Gastrocnemius medialis (tissue), 4 donors: ENCODE data around the gene GFRA1. TPM values are rescaled to one million over a fixed set of nuclear protein-coding genes. Genes with fewer than 3 reads are reported as not detected.

ENCODE experiments used
- ATAC-seq, 2 donors: fragments of 150-250 bp; one replicate each; pipeline ENCODE4 v1.9.1; 2016
- DNase-seq, 2 donors: peaks; one replicate each; pipeline ENCODE4 v3.0.0-alpha.2; 2019
- H3K27ac ChIP-seq, 4 donors: fragments of 200-600 bp; sonication (generic); 1 replicate in 1 of 4; 2 replicates in 3 of 4; pipeline ENCODE4 v1.5.1; 2016 to 2018; ENCODE audit warnings: mild to moderate bottlenecking in 2 of 4, moderate library complexity in 1 of 4
- H3K27me3 ChIP-seq, 3 donors: fragments of 200-600 bp; sonication (generic) in 2 of 3; 1 replicate in 1 of 3; 2 replicates in 2 of 3; pipeline versions ENCODE4 v1.5.1 to v1.6.0; 2016 to 2019; ENCODE audit warnings: mild to moderate bottlenecking in 1 of 3, moderate library complexity in 1 of 3
- H3K36me3 ChIP-seq, 2 donors: fragments of 200-600 bp; sonication (generic) in 1 of 2; one replicate each; pipeline ENCODE4 v1.5.1; 2017 to 2018
- H3K4me1 ChIP-seq, 2 donors: fragments of 200-600 bp; sonication (generic) in 1 of 2; one replicate each; pipeline ENCODE4 v1.5.1; 2016 to 2017; ENCODE audit warnings: mild to moderate bottlenecking in 2 of 2
- H3K4me3 ChIP-seq, 4 donors: fragments of 200-600 bp; sonication (generic) in 3 of 4; 1 replicate in 1 of 4; 2 replicates in 3 of 4; pipeline ENCODE4 v1.5.1; 2016 to 2019; ENCODE audit warnings: mild to moderate bottlenecking in 2 of 4
- H3K9me3 ChIP-seq, 3 donors: fragments of 200-600 bp; sonication (generic) in 2 of 3; 1 replicate in 1 of 3; 2 replicates in 2 of 3; pipeline ENCODE4 v1.5.1; 2016 to 2019
- POLR2A ChIP-seq, 2 donors: fragments of 450-650 bp; IDR thresholded peaks; one replicate each; pipeline ENCODE4 v1.6.1; 2017; ENCODE audit warnings: antibody characterized with exemption in 2 of 2, mild to moderate bottlenecking in 2 of 2, moderate library complexity in 2 of 2
- in situ Hi-C, 4 donors: fragments of 200-750 bp; cut with MboI; loops; one replicate each; pipeline versions ENCODE4 v1.15.0 to v1.8.0; 2017; ENCODE audit warnings: low sequenced_read_pairs in 4 of 4
- intact Hi-C: fragments of 100-400 bp; cut with DNase I; formaldehyde crosslinking; loops from one replicate; pipeline ENCODE4 v1.15.1; 2023; ENCODE audit warnings: low total_unique reads
- total RNA-seq, 4 donors: library from RNA; depleted of rRNA; stranded (reverse); fragments of >200 nt; gene quantifications; one replicate each; pipeline versions ENCODE4 v1.1.0 to v1.2.3, GENCODE V29; 2016
- TF ChIP-seq, protein P1 (sequence below), 5 experiments: fragments of 450-650 bp in 3 of 5; fragments of 200-600 bp in 2 of 5; sonication (generic) in 2 of 5; IDR thresholded peaks in 4 of 5; conservative IDR thresholded peaks in 1 of 5; 1 replicate in 4 of 5; 2 replicates in 1 of 5; pipeline ENCODE4 v1.5.1; 2016 to 2019; ENCODE audit warnings: antibody characterized with exemption in 5 of 5, mild to moderate bottlenecking in 3 of 5, moderate library complexity in 3 of 5

The GFRA1 gene
- total RNA-seq, 4 donors from 2014 or later: 21.2 to 34.2 (median 25.2) TPM

DNA sequence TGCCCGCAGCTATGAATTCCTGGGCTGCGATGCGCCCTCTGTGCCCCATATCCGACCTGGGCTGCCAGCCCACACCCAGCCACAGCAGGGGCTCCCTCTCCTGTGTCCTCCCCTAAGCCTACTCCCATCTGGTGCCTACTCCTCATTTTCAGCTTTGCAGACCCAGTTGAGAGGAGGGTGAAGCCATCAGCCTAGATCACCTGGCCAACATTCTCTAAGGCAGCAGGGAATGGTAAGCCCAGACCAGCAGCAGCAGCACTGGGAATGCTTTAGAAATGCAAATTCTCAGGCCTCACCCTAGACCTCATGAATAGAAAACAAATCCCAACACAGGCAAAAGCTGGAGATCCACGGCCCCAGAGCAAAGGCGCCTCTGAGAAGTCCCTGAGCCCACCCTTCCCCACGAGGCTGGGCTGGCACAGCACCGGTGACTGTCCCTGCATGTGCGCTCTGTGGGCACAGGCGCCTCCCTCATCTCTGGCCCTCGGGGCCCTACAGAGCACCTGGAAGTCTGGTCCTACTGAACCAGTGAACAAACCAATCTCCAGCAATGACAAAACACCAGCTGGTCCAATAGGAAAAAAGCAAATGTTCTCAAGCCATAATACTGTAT, 161.4 kb downstream of the GFRA1 start:
- Histone ChIP-seq H3K27ac (no peak overlapping the region), H3K27me3 (no peaks in the 10 kb centered on the region), H3K4me3 (no peak overlapping the region), H3K4me1 (no peaks in the 10 kb centered on the region), H3K36me3 (no peaks in the 10 kb centered on the region), H3K9me3 (no peaks in the 10 kb centered on the region)
- intact Hi-C loops (no loop called here), in situ Hi-C loops (no loop called here)
- ATAC-seq (no peak), DNase-seq (no peak)
- TF ChIP-seq, protein P1, sequence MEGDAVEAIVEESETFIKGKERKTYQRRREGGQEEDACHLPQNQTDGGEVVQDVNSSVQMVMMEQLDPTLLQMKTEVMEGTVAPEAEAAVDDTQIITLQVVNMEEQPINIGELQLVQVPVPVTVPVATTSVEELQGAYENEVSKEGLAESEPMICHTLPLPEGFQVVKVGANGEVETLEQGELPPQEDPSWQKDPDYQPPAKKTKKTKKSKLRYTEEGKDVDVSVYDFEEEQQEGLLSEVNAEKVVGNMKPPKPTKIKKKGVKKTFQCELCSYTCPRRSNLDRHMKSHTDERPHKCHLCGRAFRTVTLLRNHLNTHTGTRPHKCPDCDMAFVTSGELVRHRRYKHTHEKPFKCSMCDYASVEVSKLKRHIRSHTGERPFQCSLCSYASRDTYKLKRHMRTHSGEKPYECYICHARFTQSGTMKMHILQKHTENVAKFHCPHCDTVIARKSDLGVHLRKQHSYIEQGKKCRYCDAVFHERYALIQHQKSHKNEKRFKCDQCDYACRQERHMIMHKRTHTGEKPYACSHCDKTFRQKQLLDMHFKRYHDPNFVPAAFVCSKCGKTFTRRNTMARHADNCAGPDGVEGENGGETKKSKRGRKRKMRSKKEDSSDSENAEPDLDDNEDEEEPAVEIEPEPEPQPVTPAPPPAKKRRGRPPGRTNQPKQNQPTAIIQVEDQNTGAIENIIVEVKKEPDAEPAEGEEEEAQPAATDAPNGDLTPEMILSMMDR (IDR thresholded peaks at IDR 0.05 in 4 of 5, conservative IDR thresholded peaks at IDR 0.05 in 1 of 5): no peak
- no peak for TF ChIP-seq POLR2A (IDR thresholded peaks at IDR 0.05)

DNA sequence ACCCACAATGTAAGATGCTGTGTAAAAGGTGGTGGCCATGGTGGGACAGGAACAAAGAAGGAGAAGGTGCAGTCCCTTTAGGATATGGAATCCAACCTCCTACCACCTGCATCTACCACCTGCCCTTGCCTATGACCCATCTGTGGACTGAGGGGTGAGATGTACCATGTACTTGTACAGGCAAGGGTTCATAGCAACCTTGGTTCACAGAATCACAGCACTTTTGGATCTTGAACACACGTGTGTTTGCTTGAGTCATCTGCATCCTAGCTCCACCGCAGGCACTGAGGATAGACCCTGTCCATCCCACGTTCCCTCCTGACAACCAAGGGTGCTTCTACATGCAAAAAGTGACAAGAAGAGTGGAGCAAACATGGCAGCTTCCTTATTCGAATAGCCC, 162.3 kb downstream of the GFRA1 start:
- H3K9me3 ChIP-seq: no peaks in the 10 kb centered on the region
- TF ChIP-seq, protein P1 (IDR thresholded peaks at IDR 0.05 in 4 of 5, conservative IDR thresholded peaks at IDR 0.05 in 1 of 5): no peak
- no peak for TF ChIP-seq POLR2A (IDR thresholded peaks at IDR 0.05)
- no peak for ATAC-seq
- intact Hi-C loops: no loop called here
- H3K27me3 ChIP-seq: no peaks in the 10 kb centered on the region
- no peak overlapping the region for H3K27ac ChIP-seq
- DNase-seq: no peak
- in situ Hi-C loops: no loop called here
- no peak overlapping the region for H3K4me3 ChIP-seq
- H3K4me1 ChIP-seq: no peaks in the 10 kb centered on the region
- H3K36me3 ChIP-seq: no peaks in the 10 kb centered on the region

DNA sequence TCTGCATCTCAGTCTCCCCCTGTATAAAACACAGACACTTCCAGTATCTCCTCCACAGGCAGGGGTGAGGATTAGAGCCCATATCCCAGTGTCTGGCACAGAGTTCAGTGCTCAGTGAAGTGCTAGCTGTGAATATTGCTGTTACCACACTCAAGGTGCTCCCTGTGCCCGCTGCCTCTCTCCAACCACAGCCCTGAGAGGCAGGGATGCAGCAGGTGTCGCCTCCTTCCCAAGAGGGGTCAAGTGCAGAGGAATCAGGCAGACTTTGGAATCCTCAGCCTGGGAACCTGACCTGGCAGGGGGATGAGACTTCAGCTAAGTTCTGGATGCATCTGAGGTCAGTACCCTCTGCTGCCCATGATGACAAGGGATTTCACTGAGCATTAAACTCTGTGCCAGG, 163.1 kb downstream of the GFRA1 start:
- no peak for DNase-seq

DNA sequence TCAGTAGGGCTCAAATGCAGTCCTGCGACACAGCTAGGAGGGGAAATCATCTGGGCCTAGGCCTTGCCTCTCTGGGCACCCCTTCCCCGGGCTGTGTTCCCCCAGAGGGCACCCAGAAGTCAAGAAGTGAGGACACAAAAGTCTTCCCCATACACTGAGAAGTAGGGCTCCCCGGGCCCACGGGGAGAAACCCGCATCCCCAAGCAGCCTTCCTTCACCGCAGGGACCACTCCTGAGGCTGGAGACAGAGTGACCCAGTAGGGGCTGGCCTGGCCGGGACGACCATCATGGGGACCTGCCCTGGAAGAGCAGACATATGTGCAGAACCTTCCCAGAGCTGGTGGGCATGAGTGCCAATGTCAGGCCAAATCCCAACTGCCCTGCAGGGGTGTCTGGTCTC, 163.5 kb downstream of the GFRA1 start:
- Histone ChIP-seq H3K4me3 (no peak overlapping the region), H3K36me3 (no peaks in the 10 kb centered on the region), H3K27me3 (no peaks in the 10 kb centered on the region), H3K4me1 (no peaks in the 10 kb centered on the region), H3K27ac (no peak overlapping the region), H3K9me3 (no peaks in the 10 kb centered on the region)
- ATAC-seq (no peak), DNase-seq (no peak)
- intact Hi-C loops: no loop called here
- TF ChIP-seq, protein P1 (IDR thresholded peaks at IDR 0.05 in 4 of 5, conservative IDR thresholded peaks at IDR 0.05 in 1 of 5): no peak
- no peak for TF ChIP-seq POLR2A (IDR thresholded peaks at IDR 0.05)
- in situ Hi-C loops: no loop called here

More for the DNA sequence above, 163.1 kb downstream of the GFRA1 start:
- Histone ChIP-seq H3K27me3 (no peaks in the 10 kb centered on the region), H3K4me1 (no peaks in the 10 kb centered on the region), H3K4me3 (no peak overlapping the region), H3K27ac (no peak overlapping the region), H3K9me3 (no peaks in the 10 kb centered on the region), H3K36me3 (no peaks in the 10 kb centered on the region)
- no peak for ATAC-seq
- intact Hi-C loops (no loop called here), in situ Hi-C loops (no loop called here)
- TF ChIP-seq, protein P1 (IDR thresholded peaks at IDR 0.05 in 4 of 5, conservative IDR thresholded peaks at IDR 0.05 in 1 of 5): no peak
- TF ChIP-seq POLR2A (IDR thresholded peaks at IDR 0.05): no peak

DNA sequence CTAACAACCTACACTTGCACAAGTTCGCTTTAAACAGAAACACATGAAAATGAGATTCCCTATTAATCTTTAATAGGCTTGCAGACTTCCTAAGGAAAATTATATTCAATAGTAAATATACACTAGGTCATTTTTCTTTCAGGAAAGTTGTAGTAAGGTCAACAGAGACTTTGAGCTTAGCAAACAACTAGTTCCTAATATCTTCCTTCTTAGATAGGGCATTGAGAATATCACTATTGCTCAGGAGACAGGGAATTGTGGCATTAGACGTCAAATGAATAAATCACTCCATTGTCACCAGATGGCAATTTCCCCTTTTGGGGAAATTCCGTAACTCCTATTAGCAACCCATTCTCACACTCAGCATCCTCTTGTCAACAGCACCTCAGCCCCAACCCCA, 164.9 kb downstream of the GFRA1 start:
- no peak overlapping the region for H3K27ac ChIP-seq
- no peaks in the 10 kb centered on the region for H3K9me3 ChIP-seq
- no peaks in the 10 kb centered on the region for H3K4me1 ChIP-seq
- TF ChIP-seq POLR2A (IDR thresholded peaks at IDR 0.05): no peak
- TF ChIP-seq, protein P1 (IDR thresholded peaks at IDR 0.05 in 4 of 5, conservative IDR thresholded peaks at IDR 0.05 in 1 of 5): no peak
- H3K36me3 ChIP-seq: no peaks in the 10 kb centered on the region
- DNase-seq (no peak), ATAC-seq (no peak)
- intact Hi-C loops: no loop called here
- in situ Hi-C loops: no loop called here
- H3K4me3 ChIP-seq: no peak overlapping the region
- H3K27me3 ChIP-seq: no peaks in the 10 kb centered on the region
